Astrocyte (in vitro differentiated cells and primary cell): ENCODE measurements around the gene LRP1B.

ENCODE experiments used
- EZH2 ChIP-seq: IDR thresholded peaks from 2 replicates; pipeline ENCODE4 v1.6.1; 2012; ENCODE audit warnings: mild to moderate bottlenecking, low read length, inconsistent platforms; ENCODE audit not compliant: insufficient read depth
- TF ChIP-seq, protein P1 (sequence below): IDR thresholded peaks from 2 replicates; pipeline ENCODE4 v1.5.1; 2011; ENCODE audit warnings: low read depth, mild to moderate bottlenecking, inconsistent platforms, low read length, moderate library complexity; ENCODE audit not compliant: insufficient read depth

DNA sequence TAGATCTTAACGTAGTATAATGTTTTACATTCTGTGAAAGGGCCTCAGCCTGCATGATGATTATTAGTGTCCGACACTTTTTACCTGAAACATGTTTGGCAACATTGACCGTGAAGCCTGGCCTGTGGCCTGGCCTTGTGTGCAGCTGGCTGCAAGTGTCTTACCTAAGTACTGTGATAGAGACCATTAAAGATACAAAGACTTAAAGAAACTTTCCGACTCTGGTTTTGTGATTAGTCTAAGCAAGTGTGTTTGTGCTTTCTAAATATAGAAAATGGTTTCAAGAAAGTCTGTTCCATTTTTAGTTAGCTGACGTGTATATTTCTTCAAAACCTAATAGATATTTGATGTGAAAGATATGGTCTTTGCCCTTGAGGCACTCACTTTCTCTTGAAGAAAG, 601.8 kb downstream of the LRP1B start:
- TF ChIP-seq, protein P1, sequence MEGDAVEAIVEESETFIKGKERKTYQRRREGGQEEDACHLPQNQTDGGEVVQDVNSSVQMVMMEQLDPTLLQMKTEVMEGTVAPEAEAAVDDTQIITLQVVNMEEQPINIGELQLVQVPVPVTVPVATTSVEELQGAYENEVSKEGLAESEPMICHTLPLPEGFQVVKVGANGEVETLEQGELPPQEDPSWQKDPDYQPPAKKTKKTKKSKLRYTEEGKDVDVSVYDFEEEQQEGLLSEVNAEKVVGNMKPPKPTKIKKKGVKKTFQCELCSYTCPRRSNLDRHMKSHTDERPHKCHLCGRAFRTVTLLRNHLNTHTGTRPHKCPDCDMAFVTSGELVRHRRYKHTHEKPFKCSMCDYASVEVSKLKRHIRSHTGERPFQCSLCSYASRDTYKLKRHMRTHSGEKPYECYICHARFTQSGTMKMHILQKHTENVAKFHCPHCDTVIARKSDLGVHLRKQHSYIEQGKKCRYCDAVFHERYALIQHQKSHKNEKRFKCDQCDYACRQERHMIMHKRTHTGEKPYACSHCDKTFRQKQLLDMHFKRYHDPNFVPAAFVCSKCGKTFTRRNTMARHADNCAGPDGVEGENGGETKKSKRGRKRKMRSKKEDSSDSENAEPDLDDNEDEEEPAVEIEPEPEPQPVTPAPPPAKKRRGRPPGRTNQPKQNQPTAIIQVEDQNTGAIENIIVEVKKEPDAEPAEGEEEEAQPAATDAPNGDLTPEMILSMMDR: no peak
- TF ChIP-seq EZH2: no peak
